Measurements from ENCODE around the gene RAB14. TPM values are rescaled to one million over a fixed set of nuclear protein-coding genes. Genes with fewer than 3 reads are reported as not detected.

RAB14 gene
- polyA plus RNA-seq, 4 donors: 36.3 to 67.8 (median 40.6) TPM

GRCh38 chr9:121191235-121191634 lies 10.4 kb downstream of the RAB14 start:
- Histone ChIP-seq H3K4me1 (ENCODE audit: control insufficient read depth in 3 of 3, insufficient read depth in 2 of 3, low read depth in 1 of 3, low read length in 2 of 3) (no peaks in the 10 kb centered on the region), H3K27me3 (ENCODE audit: control insufficient read depth in 3 of 3, insufficient read depth in 3 of 3, low read length in 3 of 3) (no peaks in the 10 kb centered on the region), H3K27ac (ENCODE audit: low read depth in 1 of 3, low read length in 2 of 3) (no peak overlapping the region), H3K4me3 (ENCODE audit: low read depth in 1 of 3, low read length in 3 of 3) (no peak overlapping the region), H3K36me3 (ENCODE audit: control insufficient read depth in 3 of 3, insufficient read depth in 2 of 3, low read depth in 1 of 3, low read length in 3 of 3) (no peaks in the 10 kb centered on the region), H3K9me3 (ENCODE audit: control insufficient read depth in 2 of 2, insufficient read depth in 1 of 2, low read depth in 1 of 2, low read length in 1 of 2) (no peaks in the 10 kb centered on the region)
- 86 to 93% (median 91%) methylated on average over 2 of the region's 2 CpGs for WGBS, 3 donors
- FAIRE-seq: no peak
- DNase-seq: no peak

DNA sequence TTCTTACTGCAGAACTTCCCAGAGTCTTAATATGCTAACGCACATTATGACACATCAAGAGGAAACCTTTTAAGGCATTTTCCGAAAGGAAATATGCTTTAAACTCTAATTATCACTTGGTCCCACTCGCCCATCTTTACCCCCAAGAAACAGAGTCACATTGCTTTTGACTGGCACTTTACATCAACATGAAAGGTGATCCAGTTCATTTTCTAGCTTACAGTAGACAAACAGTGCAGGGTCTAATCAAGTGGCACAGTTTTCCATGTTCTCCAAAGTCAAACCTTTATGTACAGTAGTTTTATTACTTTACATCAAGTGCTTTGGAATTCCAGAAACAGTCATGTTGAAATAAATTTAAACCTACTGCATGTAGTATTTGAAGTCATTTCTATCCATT lies 12.0 kb downstream of the RAB14 start:
- DNase-seq (no peak), FAIRE-seq (no peak)
- H3K27me3 ChIP-seq (ENCODE audit: control insufficient read depth in 3 of 3, insufficient read depth in 3 of 3, low read length in 3 of 3): no peaks in the 10 kb centered on the region
- WGBS, 3 donors: 91 to 96% (median 91%) methylated on average over 3 of the region's 3 CpGs
- no peaks in the 10 kb centered on the region for H3K36me3 ChIP-seq (ENCODE audit: control insufficient read depth in 3 of 3, insufficient read depth in 2 of 3, low read depth in 1 of 3, low read length in 3 of 3)
- H3K9me3 ChIP-seq (ENCODE audit: control insufficient read depth in 2 of 2, insufficient read depth in 1 of 2, low read depth in 1 of 2, low read length in 1 of 2): no peaks in the 10 kb centered on the region
- H3K4me3 ChIP-seq (ENCODE audit: low read depth in 1 of 3, low read length in 3 of 3): no peak overlapping the region
- H3K27ac ChIP-seq (ENCODE audit: low read depth in 1 of 3, low read length in 2 of 3): no peak overlapping the region
- H3K4me1 ChIP-seq (ENCODE audit: control insufficient read depth in 3 of 3, insufficient read depth in 2 of 3, low read depth in 1 of 3, low read length in 2 of 3): peaks cover 0 to 2% (median 0%) of the 10 kb centered on the region in 3 donors

DNA sequence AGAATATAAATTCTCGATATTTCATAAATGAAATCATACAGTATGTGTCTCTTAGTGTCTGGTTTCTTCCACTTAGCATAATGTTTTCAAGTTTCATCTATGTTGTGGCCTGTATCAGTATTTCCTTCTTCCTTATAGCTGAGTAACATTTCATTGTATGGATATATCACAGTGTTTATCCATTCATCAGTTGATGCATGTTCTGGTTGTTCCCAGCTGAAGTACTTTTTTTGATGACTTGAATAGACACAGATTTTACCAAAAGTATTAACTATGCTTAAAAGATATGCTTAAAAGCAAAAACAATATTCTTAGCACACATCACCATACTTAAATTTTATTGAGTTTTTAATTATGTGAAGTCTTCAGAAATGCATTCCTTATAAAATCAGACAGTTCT lies 12.7 kb downstream of the RAB14 start:
- H3K4me1 ChIP-seq (ENCODE audit: control insufficient read depth in 3 of 3, insufficient read depth in 2 of 3, low read depth in 1 of 3, low read length in 2 of 3): peaks cover 0 to 2% (median 0%) of the 10 kb centered on the region in 3 donors
- WGBS, 3 donors: 71 to 94% (median 89%) methylated on average over 1 of the region's 1 CpG
- DNase-seq: no peak
- no peaks in the 10 kb centered on the region for H3K9me3 ChIP-seq (ENCODE audit: control insufficient read depth in 2 of 2, insufficient read depth in 1 of 2, low read depth in 1 of 2, low read length in 1 of 2)
- no peaks in the 10 kb centered on the region for H3K36me3 ChIP-seq (ENCODE audit: control insufficient read depth in 3 of 3, insufficient read depth in 2 of 3, low read depth in 1 of 3, low read length in 3 of 3)
- H3K27me3 ChIP-seq (ENCODE audit: control insufficient read depth in 3 of 3, insufficient read depth in 3 of 3, low read length in 3 of 3): no peaks in the 10 kb centered on the region
- FAIRE-seq: no peak
- H3K27ac ChIP-seq (ENCODE audit: low read depth in 1 of 3, low read length in 2 of 3): no peak overlapping the region
- no peak overlapping the region for H3K4me3 ChIP-seq (ENCODE audit: low read depth in 1 of 3, low read length in 3 of 3)

- Histone ChIP-seq H3K27me3 (ENCODE audit: control insufficient read depth in 3 of 3, insufficient read depth in 3 of 3, low read length in 3 of 3) (no peaks in the 10 kb centered on the region), H3K27ac (ENCODE audit: low read depth in 1 of 3, low read length in 2 of 3) (no peak overlapping the region), H3K4me3 (ENCODE audit: low read depth in 1 of 3, low read length in 3 of 3) (no peak overlapping the region), H3K4me1 (ENCODE audit: control insufficient read depth in 3 of 3, insufficient read depth in 2 of 3, low read depth in 1 of 3, low read length in 2 of 3) (peaks cover 0 to 4% (median 2%) of the 10 kb centered on the region in 3 donors), H3K9me3 (ENCODE audit: control insufficient read depth in 2 of 2, insufficient read depth in 1 of 2, low read depth in 1 of 2, low read length in 1 of 2) (no peaks in the 10 kb centered on the region), H3K36me3 (ENCODE audit: control insufficient read depth in 3 of 3, insufficient read depth in 2 of 3, low read depth in 1 of 3, low read length in 3 of 3) (no peaks in the 10 kb centered on the region)
- no peak for FAIRE-seq
- no peak for DNase-seq
- WGBS, 3 donors: 55 to 73% (median 73%) methylated on average over 3 of the region's 3 CpGs
Measured at GRCh38 chr9:121187636-121188305, 13.9 kb downstream of the RAB14 start.

DNA sequence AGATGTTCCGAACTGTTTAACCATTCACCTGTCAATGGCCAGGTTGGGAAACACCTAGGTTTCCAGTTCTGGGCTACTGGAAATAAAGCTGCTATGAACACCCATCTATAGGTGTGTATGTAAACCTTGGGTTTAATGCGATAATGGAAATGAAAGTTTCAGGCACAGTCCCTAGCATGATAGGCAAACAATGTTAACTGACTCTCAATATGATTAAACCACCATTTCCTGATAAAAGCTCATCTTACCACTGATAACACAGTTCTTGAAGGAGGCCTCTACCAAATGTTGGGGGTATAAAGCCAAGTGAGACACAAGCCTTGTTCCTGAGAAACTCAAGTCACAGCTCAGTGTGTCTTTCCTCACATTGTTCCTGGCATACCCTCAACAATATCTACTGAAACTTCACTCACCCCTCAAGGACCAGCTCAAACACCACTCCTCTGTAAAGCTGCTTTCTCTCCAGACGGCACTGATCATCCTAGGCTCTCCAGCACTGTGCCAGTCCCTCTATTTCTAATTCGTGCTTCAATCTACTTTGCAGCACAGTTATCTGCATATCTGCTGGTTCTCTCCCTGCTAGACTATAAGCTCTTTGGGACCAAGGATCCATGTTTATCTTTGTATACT lies 15.8 kb downstream of the RAB14 start:
- Histone ChIP-seq H3K4me3 (ENCODE audit: low read depth in 1 of 3, low read length in 3 of 3) (no peak overlapping the region), H3K9me3 (ENCODE audit: control insufficient read depth in 2 of 2, insufficient read depth in 1 of 2, low read depth in 1 of 2, low read length in 1 of 2) (no peaks in the 10 kb centered on the region), H3K36me3 (ENCODE audit: control insufficient read depth in 3 of 3, insufficient read depth in 2 of 3, low read depth in 1 of 3, low read length in 3 of 3) (peaks cover 0 to 2% (median 0%) of the 10 kb centered on the region in 3 donors), H3K27ac (ENCODE audit: low read depth in 1 of 3, low read length in 2 of 3) (no peak overlapping the region), H3K27me3 (ENCODE audit: control insufficient read depth in 3 of 3, insufficient read depth in 3 of 3, low read length in 3 of 3) (no peaks in the 10 kb centered on the region), H3K4me1 (ENCODE audit: control insufficient read depth in 3 of 3, insufficient read depth in 2 of 3, low read depth in 1 of 3, low read length in 2 of 3) (peaks cover 0 to 4% (median 2%) of the 10 kb centered on the region in 3 donors)
- 85 to 87% (median 86%) methylated on average over 4 of the region's 4 CpGs for WGBS, 3 donors
- DNase-seq (no peak), FAIRE-seq (no peak)

DNA sequence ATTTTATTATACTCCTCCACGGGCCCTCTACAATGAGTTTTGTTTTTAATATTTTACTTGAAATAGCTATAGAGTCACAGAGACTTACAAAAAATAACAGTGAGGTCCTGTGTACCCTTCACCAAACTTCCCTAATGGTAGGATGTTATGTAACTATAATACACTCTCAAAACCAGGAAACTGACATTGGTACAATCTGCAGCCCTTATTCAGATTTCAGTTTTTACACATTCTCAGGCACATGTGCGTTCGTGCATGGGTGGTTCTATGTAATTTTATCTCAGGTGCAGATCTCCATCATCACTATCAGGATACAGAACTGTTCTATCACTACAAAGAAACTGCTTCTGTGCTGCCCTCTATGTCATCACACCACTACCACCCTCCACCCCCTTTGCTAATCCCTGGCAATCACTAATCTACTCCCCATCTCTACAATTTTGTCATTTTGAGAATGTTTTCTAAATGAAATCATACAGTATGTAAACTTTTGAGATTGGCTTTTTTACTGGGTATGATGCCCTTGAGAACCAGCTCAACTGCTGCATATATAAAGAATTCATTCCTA lies 16.4 kb downstream of the RAB14 start:
- no peak for FAIRE-seq
- Histone ChIP-seq H3K9me3 (ENCODE audit: control insufficient read depth in 2 of 2, insufficient read depth in 1 of 2, low read depth in 1 of 2, low read length in 1 of 2) (no peaks in the 10 kb centered on the region), H3K27ac (ENCODE audit: low read depth in 1 of 3, low read length in 2 of 3) (no peak overlapping the region), H3K27me3 (ENCODE audit: control insufficient read depth in 3 of 3, insufficient read depth in 3 of 3, low read length in 3 of 3) (no peaks in the 10 kb centered on the region), H3K4me3 (ENCODE audit: low read depth in 1 of 3, low read length in 3 of 3) (no peak overlapping the region), H3K4me1 (ENCODE audit: control insufficient read depth in 3 of 3, insufficient read depth in 2 of 3, low read depth in 1 of 3, low read length in 2 of 3) (peaks cover 0 to 4% (median 2%) of the 10 kb centered on the region in 3 donors), H3K36me3 (ENCODE audit: control insufficient read depth in 3 of 3, insufficient read depth in 2 of 3, low read depth in 1 of 3, low read length in 3 of 3) (peaks cover 0 to 2% (median 0%) of the 10 kb centered on the region in 3 donors)
- 76 to 91% (median 91%) methylated on average over 3 of the region's 3 CpGs for WGBS, 3 donors
- no peak for DNase-seq

GRCh38 chr9:121184463-121184862 lies 17.2 kb downstream of the RAB14 start:
- H3K27ac ChIP-seq (ENCODE audit: low read depth in 1 of 3, low read length in 2 of 3): no peak overlapping the region
- peaks cover 0 to 2% (median under 1%) of the 10 kb centered on the region in 3 donors for H3K36me3 ChIP-seq (ENCODE audit: control insufficient read depth in 3 of 3, insufficient read depth in 2 of 3, low read depth in 1 of 3, low read length in 3 of 3)
- H3K9me3 ChIP-seq (ENCODE audit: control insufficient read depth in 2 of 2, insufficient read depth in 1 of 2, low read depth in 1 of 2, low read length in 1 of 2): no peaks in the 10 kb centered on the region
- DNase-seq (no peak), FAIRE-seq (no peak)
- H3K27me3 ChIP-seq (ENCODE audit: control insufficient read depth in 3 of 3, insufficient read depth in 3 of 3, low read length in 3 of 3): no peaks in the 10 kb centered on the region
- no peak overlapping the region for H3K4me3 ChIP-seq (ENCODE audit: low read depth in 1 of 3, low read length in 3 of 3)
- peaks cover 0 to 8% (median 2%) of the 10 kb centered on the region in 3 donors for H3K4me1 ChIP-seq (ENCODE audit: control insufficient read depth in 3 of 3, insufficient read depth in 2 of 3, low read depth in 1 of 3, low read length in 2 of 3)

DNA sequence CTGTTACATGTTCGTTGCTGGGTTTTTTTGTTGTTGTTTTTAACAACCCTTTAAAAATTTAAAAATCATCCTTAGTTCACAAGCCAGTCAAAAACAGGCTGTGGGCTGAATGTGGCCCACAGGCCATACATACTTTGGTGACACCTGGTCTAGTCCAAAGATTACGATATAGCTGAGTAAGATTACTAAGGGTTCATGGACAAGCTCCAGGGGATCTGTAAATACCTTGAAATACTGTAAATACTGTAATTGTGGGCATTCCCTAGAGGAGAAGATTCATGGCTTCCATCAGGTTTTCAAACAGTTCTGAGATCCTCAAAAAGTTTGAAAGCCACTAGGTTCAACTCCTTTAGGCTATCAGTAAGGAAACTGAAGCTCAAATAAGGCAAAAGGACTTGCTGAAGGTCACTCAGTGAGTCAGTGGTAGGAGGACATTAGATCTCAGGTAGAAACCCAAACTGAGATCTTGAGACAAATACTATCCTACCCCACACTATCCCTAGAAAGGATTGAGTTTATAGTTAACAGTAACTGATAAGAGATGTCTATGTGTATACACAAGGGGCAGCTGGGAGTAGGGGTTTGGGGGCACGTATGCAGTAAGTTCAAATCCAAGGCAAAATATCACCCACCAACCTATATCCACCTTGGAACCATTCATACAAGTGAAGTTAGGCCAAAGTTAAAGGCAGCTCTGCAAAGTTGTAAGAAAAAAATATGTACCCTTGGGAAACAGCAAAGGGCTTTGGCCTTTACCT lies 17.8 kb downstream of the RAB14 start:
- Histone ChIP-seq H3K27me3 (ENCODE audit: control insufficient read depth in 3 of 3, insufficient read depth in 3 of 3, low read length in 3 of 3) (no peaks in the 10 kb centered on the region), H3K4me1 (ENCODE audit: control insufficient read depth in 3 of 3, insufficient read depth in 2 of 3, low read depth in 1 of 3, low read length in 2 of 3) (peaks cover 0 to 9% (median 2%) of the 10 kb centered on the region in 3 donors), H3K4me3 (ENCODE audit: low read depth in 1 of 3, low read length in 3 of 3) (no peak overlapping the region), H3K27ac (ENCODE audit: low read depth in 1 of 3, low read length in 2 of 3) (no peak overlapping the region), H3K36me3 (ENCODE audit: control insufficient read depth in 3 of 3, insufficient read depth in 2 of 3, low read depth in 1 of 3, low read length in 3 of 3) (peaks cover 2% of the 10 kb centered on the region in 3 donors), H3K9me3 (ENCODE audit: control insufficient read depth in 2 of 2, insufficient read depth in 1 of 2, low read depth in 1 of 2, low read length in 1 of 2) (no peaks in the 10 kb centered on the region)
- 66 to 84% (median 67%) methylated on average over 3 of the region's 3 CpGs for WGBS, 3 donors
- no peak for FAIRE-seq
- DNase-seq: no peak

All from small intestine (tissue), 7 donors.